ENCODE measurements around the gene BGLAP.
"Not testable (repeated sequence)": the region's sequence is repeated elsewhere in the genome, so short reads cannot be mapped to it uniquely, and the experiment has no call there.

BGLAP gene

DNA sequence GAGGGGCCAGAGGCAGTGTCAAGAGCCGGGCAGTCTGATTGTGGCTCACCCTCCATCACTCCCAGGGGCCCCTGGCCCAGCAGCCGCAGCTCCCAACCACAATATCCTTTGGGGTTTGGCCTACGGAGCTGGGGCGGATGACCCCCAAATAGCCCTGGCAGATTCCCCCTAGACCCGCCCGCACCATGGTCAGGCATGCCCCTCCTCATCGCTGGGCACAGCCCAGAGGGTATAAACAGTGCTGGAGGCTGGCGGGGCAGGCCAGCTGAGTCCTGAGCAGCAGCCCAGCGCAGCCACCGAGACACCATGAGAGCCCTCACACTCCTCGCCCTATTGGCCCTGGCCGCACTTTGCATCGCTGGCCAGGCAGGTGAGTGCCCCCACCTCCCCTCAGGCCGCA is at the start of gene BGLAP:
TSS of gene BGLAP (plus strand) at position 259 of the 400 bp plus-strand sequence. CDS start at position 307, 48 bp downstream.
- DNase-seq: no peak

DNA sequence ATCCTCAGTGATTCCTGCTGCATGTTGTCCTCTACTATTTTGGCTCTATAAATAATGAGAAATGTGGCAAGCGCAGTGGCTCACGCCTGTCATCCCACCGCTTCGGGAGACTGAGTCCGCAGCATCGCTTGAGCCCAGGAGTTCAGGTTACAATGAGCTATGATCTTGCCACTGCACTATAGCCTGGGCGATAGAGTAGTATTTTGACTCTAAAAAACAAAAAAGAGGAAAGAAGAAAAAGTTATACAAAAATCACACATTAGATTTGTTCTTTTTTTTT is 48.8 kb upstream of the BGLAP start:
- no peak for DNase-seq

DNA sequence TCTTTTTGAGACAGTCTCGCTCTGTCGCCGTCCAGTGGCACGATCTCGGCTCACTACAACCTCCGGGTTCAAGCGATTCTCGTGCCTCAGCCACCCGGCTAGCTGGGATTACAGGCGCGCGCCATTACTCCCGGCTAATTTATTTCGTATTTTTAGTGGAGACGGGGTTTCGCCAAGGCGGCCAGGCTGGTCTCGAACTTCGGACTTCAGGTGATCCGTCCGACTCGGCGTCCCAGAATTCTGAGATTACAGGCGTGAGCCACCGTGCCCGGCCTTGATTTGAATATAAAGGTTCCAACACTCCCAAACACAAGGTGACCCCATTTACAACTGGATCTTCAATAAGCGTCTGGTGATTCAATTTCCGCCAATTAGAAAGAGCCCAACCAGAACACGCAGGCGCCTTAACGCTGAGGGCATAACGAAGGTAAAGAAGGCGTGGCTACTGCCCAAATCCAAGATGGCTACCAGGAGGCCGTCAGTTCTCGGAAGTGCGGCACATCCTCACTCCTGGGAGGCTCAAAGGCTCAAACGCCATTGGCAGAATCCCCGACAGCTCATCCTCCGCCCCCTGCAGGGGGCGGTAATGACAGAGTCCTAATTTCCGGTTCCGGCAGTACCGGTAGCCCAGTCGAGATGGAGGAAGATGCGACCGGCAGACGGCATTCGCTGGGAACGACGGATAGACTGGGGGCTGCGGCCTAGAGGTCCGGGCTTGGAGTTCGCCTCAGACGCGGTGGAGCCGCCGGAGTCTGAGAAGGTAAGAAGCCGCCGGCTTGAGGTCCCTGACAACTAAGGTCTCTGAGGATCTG is 48.3 kb upstream of the BGLAP start, which contains the start of gene SLC25A44:
TSS of gene SLC25A44 (plus strand) at position 617 of the 812 bp plus-strand sequence. CDS start 5,744 bp downstream, outside the sequence.
- peak; percentile 98 for DNase-seq

DNA sequence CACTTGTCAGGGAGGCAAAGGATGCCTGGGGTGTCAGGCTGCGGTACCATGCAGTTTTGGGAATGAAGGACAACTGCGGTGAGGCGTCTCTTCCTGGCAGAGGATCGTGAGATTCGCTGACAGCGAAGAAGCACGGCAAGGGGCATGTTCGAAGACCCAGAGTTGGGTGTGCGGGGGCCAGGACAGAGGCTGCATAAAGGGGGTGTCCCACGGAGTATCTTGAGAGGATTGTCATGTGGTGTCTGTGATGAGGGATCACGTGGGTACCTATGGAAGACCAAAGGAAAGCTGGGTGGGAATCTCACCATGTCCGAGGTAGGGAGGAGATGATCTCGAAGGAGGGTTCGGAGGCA is 47.7 kb upstream of the BGLAP start:
- no peak for DNase-seq

DNA sequence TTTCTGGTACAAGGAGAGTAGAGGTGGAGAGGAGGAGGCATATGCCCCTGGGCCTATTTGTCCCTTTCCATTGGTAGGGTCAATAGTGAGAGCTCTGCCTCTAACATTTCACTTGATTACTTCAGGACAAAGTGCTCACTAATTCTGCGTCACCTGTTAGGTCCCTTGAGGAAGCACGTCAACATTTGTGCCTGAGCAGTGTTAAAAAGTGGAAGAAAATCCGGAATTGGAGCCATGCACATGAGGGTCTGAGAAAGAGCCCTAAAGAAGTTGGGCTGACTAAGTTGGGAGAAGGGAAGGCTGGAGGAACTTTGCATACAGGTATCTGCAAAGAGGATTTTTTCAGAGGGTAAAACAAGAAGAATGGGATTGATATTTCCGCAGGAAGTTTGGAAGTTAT is 46.1 kb upstream of the BGLAP start:
- DNase-seq: no peak

DNA sequence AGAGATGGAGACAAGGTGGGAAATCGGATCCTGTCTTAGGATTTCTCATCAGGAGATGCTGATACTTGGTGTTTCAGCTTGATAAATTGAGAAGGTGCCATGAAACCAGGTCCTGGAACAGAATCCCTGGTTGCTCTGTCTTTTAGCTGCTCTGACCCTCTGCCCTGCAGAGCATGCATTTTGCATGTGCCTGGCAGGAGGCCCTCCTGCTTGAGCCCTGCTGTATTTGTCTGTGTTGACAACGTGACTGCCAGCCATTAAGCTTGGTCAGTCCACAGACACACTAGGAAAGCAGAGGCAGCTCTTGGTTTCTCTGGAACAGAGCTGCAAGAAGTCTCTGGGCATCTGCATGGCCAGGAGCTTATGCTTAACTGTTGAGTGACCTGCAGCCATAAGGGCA is 45.5 kb upstream of the BGLAP start:
- no peak for DNase-seq

DNA sequence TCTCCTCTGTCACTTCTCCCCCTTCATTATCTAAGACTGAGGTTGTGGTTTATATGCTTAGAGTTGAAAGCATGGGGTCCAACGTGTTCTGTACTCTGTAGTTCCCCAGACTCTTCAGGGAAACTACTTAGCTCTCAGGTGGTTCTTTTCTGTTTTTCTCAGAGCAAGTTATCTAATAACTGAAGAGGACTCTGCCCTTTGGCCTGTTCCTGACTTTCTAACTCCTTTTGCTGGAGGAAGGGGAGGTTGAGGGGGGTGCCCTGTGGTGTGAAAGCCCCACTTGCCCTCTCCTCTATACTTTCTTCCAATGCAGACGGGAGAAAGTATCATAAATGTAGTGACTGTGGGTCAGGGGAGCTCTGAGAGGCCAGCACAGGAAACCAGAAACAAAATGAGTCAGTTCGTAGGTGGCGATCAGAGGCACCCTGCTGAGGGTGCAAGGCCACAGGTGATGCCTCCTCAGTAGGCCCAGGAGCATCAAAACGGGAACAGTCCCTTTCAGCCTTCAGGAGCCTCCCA is 43.1 kb upstream of the BGLAP start:
- DNase-seq: no peak

DNA sequence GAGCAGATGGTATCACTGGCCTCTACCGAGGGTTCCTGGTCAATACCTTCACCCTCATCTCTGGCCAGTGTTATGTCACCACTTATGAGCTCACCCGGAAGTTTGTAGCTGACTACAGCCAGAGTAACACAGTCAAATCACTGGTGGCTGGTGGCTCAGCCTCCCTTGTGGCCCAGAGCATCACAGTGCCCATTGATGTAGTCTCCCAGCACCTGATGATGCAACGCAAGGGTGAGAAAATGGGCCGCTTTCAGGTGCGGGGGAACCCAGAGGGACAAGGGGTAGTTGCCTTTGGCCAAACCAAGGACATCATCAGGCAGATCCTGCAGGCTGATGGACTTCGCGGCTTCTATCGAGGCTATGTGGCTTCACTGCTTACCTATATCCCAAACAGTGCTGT is 41.9 kb upstream of the BGLAP start:
- no peak for DNase-seq

DNA sequence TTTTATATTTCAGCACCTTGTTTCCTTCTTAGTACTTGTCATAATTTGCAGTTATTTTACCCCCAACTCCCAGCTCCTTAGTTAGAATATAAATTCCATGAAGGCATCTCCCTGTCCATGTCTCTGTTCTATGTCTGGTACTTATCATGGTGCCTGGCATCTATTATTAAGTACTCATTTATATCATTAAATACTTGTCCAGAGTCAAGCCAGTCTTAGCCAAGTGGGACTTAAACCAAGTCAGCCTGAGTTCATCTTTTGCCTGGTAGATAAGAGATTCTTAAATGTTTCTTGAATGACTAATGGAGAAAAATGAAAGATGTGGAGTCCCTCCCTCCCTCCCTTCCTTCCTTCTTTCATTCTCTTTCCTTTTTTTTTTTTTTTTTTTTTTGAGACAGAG is 38.7 kb upstream of the BGLAP start:
- no peak for DNase-seq

DNA sequence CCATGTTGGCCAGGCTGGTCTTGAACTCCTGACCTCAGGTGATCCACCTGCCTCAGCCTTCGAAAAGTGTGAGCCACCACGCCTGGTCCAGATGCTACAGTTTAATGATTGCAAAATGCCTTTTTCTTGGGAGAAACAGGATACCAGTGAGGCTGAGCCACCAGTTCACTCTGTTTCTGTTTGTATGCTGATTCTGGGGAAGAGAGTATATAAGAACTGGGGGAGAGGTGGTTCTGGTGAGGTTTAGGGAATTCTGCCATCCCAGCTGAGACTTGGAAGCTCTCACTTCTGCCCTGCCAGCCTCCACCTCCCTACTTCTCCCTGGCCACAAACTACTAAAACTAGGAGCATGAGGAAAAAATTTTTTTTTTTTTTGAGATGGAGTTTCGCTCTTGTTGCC is 37.3 kb upstream of the BGLAP start:
- no peak for DNase-seq

DNA sequence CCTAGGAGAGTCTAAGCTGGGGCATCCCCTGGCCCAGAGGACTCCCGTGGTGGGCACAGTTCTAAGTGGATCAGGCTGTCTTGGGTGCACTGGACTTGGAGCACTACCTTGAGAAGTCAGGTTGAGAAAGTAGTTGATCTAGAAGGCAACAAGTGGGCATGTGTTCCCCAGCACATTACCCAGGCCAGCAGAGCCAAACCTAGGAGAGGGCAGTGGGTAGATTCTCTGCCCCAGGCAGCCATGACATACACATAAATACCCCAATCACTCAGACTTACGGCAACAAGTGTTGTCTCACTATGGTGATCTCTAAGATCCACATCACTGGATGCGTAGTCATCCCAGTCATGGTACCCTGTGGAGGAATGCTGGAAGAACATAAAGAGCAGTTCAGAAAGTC is 30.7 kb upstream of the BGLAP start:
- DNase-seq: no peak

DNA sequence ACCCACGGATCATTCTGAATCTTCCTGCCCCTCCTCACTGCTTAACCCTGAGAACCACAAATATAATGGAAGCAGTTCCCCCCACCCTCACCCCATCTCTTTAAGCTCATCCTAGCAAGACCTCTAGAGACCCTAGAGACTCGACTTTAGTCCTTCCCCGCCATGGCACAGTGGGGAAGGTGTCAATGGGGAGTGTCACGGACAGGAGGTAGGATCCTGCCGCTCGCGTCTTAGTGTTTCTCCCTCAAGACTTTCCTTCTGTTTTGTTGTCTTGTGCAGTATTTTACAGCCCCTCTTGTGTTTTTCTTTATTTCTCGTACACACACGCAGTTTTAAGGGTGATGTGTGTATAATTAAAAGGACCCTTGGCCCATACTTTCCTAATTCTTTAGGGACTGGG is 29.9 kb upstream of the BGLAP start:
- DNase-seq: no peak

DNA sequence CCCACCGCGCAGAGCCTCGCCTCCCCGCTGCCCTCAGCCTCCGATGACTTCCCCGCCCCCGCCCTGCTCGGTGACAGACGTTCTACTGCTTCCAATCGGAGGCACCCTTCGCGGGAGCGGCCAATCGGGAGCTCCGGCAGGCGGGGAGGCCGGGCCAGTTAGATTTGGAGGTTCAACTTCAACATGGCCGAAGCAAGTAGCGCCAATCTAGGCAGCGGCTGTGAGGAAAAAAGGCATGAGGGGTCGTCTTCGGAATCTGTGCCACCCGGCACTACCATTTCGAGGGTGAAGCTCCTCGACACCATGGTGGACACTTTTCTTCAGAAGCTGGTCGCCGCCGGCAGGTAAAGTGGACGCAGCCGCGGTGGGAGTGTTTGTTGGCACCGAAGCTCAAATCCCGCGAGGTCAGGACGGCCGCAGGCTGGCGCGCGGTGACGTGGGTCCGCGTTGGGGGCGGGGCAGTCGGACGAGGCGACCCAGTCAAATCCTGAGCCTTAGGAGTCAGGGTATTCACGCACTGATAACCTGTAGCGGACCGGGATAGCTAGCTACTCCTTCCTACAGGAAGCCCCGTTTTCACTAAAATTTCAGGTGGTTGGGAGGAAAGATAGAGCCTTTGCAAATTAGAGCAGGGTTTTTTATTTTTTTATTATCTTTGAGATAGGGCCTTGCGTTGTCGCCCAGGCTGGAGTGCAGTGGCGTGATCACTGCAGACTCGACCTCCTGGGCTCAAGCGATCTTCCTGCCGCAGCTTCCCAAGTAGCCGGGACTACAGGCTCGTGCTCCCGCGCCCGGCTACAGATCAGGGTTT is 28.9 kb upstream of the BGLAP start, which contains the start of gene PMF1:
TSS of gene PMF1 (plus strand) at position 175 of the 811 bp plus-strand sequence. CDS start at position 184, 9 bp downstream.
- DNase-seq: peak; percentile 91

DNA sequence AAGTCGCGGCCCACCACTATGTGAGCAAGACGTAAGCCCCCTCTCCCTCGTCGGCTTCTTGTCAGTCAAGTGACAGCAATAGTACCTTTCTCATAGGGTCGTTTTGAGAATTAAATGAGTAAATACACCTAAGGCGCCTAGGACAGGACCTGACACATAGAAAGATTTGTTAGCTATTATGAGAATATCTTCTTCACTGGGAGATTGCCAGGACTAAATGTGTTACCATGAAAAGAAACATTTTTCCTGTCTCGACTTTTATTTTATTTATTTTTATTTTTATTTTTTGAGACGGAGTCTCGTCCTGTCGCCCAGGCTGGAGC is 28.4 kb upstream of the BGLAP start:
- no peak for DNase-seq

DNA sequence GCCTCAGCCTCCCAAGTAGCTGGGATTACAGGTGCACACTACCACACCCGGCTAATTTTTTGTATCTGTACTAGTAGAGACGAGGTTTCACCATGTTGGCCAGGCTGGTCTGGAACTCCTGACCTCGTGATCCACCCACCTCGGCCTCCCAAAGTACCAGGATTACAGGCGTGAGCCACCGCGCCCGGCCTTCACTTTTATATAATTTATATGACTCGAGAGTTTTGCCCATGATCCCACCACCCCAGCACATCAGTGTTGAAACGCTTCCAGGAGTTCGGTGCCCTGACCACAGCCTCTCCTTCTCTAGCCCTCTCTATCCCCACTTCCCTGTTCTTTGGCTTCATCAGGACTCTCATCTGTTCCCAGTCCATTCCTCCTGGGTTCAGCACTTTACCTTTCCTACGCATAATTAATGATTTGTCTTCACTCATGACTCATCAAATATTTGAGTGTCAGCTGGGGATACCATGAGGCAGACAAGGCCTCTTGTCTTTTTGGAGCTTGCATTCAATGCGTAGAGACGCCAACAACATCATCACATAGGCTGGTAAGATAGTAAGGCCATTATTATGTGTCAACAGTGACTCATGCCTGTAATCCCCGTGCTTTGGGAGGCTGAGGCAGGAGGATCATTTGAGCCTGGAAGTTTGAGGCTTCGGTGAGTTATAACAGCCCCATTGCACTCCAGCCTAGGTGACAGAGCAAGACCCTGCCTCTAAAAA is 27.8 kb upstream of the BGLAP start:
- DNase-seq: no peak

DNA sequence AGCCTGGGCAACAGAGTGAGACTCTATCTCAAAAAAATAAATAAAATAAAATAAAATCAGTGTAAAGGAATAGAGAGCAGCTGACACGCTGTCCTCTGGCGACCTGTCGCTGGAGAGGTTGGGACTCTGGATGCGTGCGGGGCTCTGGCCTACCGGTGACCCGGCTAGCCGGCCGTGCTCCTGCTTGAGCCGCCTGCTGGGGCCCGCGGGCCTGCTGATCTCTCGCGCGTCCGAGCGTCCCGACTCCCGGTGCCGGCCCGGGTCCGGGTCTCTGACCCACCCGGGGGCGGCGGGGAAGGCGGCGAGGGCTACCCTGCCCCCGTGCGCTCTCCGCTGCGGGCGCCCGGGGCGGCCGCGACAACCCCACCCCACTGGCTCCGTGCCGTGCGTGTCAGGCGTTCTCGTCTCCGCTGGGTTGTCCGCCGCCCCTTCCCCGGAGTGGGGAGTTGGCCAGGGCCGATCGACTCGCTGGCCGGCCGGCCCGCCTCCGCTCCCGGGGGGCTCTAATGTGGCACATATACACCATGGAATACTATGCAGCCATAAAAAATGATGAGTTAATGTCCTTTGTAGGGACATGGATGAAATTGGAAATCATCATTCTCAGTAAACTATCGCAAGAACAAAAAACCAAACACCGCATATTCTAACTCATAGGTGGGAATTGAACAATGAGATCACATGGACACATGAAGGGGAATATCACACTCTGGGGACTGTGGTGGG is 25.5 kb upstream of the BGLAP start:
- not testable (repeated sequence) for DNase-seq

DNA sequence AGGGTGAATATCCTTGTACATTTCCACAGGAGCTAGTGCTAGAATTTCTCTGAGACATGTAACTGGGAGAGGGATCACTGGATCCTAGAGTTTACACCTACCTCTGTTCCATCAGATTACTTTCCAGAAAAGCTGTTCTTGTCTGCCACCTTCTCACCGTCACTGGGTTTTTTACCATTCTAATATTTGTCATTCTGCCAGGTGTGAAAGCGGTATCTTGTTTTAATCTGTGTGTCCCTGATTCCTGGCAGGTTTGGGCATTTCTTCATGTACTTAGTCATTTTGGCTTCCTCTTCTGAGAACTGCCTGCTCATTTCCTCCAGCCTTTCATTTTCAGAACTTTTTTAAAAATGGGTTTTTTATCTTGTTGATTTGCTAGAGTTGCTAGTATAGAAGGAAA is 24.1 kb upstream of the BGLAP start:
- DNase-seq: no peak

DNA sequence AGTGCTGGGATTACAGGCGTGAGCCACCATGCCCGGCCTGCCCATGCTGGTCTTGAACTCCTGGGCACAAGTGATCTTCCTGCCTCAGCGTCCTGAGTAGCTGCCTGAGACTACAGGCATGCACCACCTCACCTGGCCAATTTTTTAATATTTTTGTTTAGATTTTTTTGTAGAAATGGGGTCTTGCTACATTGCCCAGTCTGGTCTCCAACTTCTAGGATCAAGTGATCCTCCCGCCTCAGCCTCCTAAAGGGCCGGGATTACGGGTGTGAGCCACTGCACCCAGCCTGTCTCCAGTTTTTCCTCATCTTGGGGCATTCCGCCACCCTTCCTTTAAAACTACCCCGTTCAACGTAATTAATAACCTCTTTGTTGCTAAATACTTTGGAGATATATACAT is 21.8 kb upstream of the BGLAP start:
- no peak for DNase-seq

DNA sequence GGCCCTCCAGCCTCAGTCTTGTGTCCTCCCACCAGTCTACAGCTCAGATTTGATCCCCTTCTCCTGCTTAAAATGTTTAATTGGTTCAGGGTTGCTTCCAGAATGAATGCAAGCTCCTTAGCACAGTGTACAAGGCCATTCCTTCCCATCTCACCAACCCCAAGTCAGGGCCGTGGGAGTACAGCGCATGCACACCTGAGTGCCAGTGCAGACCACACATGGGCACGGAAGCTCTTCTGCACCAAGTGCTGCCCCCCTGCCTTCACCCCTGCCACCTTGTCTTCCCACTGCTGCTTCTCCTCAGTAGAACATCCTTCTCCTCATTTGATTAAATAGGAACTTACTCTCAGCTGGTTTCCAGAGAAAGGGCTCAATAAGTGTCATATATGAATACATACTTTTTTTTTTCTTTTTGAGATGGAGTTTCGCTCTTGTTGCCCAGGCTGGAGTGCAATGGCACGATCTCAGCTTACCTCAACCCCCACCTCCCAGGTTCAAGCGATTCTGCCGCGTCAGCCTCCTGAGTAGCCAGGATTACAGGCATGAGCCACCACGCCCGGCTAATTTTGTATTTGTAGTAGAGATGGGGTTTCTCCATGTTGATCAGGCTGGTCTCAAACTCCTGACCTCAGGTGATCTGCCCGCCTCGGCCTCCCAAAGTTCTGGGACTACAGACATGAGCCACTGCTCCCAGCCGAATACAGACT is 19.8 kb upstream of the BGLAP start:
- DNase-seq: no peak

DNA sequence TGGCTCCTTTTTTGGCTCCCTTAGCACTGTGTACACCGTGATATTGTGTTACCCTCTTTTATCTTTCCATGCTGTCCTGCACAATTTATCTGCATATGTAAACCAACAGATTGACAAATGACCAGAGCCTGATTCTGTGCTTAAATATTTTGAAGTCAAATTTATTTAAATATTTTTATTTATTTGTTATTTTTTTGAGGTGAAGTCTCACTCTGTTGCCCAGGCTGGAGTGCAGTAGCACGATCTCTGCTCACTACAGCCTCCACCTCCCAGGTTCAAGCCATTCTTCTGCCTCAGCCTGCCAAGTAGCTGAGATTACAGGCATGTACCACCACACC is 16.3 kb upstream of the BGLAP start:
- DNase-seq: no peak

DNA sequence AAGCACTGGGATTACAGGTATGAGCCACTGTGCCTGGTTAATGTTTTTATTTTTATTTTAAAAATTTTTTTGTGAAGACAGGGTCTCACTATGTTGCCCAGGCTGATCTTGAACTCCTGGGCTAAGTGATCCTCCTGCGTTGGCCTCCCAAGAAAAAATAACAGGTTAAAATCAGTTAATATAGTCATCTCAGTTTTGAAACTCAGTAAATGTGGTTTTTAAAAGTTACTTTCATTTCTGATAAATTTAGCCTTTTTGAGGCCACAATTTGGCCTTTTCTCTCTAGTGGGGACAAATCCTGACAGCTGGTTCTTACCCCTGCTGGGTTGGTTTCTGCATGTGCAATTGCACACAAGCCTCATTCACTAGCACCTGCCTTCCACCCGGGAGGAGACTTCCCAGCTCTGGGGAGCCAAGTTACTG is 15.9 kb upstream of the BGLAP start:
- DNase-seq: no peak

DNA sequence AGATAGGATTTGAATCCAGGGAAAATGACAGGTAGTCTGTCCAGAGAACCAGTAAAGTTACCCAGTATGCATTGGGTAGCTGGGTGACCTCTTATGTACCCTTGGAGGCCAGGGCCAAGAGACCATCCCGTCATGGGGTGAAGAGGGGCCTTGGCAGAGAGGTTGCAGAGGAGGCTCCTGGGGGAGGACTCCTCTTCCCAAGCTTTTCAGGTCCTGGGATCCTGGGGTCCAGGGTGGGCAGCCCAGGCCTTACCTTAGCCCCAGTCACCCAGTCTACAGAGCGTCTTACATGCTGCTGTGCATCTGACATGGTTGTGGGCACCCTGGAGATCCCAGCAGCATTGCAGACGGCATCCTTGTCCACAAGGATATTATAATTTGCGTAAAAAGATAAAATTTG is 15.2 kb upstream of the BGLAP start:
- DNase-seq: no peak
